HPDE6-E6E7 (cell line): ENCODE data around the gene MYOG.
A peak's percentile ranks its signal among the peaks of the same experiment; 100 is the strongest.

ENCODE experiments used
- DNase-seq: peaks from one replicate; pipeline ENCODE4 v3.0.0; 2011; ENCODE audit warnings: missing footprints; ENCODE audit errors: extremely low spot score

The MYOG gene

DNA sequence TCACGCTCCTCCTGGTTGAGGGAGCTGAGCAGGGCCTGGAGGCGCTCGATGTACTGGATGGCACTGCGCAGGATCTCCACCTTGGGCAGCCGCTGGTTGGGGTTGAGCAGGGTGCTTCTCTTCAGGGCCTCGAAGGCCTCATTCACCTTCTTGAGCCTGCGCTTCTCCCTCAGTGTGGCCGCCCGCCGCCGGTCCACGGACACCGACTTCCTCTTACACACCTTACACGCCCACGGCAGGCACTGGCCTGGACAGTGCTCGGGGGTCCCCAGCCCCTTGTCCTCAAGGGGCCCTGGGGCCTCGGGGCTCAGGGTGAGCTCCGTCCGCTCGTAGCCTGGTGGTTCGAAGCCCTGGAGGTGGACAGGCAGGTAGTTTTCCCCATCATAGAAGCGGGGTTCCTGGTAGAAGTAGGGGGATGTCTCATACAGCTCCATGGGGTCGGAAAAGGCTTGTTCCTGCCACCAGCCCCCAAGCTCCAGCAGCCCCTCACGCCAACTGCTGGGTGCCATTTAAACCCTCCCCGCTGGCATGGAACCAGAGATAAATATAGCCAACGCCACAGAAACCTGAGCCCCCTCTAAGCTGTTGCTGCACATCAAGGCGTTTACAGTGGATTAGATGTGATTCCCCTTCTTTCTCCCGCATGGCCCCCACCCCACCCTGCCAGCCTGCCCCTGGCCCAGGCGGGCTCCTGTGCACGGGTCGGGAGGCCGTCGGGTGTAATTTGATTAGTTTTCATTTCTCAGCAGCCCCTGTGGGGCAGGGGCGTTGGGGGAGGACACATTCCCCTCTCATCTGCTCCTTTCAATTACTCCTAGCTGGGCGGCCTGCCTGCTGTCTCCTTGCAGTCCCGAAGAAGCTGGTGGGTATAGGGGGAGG, at the start of gene MYOG:
Gene MYOG, minus strand, starts transcription at position 485 of the 879 bp plus-strand sequence. Its CDS starts 51 bp downstream, at position 434.
- no peak for DNase-seq

DNA sequence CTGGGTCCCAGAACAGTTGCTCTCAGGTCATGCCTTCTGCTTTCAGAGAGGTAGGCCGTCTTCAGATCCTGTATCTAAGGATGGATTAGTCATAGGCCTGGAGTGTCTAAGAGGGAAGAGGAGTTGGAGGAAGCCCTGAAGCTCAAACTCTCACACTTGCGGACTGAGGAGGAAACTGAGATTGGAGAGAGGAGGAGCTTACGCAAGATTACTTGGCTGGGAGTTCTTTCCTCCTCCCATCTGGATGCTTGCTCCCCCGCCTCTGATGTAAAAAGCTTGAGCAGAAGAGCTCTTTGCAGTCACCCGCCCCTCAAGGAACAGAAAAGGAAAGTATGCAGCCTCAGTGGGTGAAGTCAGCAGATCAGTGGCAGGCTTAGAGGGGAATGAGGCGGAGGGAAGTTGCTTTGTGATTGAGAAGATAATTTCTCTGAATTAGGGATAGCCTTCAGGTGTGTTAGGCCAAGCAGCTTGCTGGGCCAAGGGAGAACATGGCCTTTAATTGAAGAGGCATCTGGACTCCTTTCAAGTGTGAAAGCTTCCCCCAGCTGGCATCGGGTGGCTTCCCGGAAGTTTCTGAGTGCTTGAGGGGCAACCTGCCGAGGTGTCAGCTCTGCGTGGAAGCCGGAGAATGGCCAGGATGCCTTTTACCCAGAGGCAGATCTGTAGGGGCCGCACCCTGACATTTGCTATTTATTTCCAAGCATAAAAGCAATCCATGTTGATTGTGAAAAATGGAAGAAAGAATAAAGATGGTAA, 48.3 kb upstream of the MYOG start:
- no peak for DNase-seq

DNA sequence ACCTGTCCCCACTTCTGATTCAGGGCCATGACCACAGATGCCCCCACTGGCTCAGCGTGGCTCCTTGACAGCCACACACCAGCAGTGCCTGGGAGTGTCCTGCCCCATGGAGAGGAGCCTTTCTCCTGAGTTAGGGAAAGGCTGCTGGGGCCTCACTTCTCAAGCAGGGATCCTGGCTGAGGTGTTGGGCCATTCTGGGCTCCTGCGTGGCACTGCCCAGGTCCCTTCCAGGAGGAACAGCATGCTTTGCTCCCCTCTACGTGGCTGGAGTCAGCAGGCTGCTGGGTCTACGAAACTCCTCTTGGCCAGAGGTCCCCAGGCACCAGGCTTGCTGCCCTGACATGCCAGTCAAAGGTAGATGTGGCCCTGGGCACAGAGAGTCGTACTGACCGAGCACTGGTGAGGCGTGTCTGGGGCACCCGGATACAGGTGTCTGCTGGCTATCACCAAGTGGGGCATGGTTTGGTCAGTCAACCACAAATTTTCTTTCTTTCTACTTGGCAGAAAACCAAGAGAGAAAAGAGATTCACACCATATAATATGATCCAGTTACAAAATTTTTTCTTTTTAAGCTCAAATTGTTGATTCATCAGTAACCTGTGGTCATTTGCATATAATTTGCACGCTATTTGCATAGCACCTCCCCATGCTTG, 45.9 kb upstream of the MYOG start:
- no peak for DNase-seq

DNA sequence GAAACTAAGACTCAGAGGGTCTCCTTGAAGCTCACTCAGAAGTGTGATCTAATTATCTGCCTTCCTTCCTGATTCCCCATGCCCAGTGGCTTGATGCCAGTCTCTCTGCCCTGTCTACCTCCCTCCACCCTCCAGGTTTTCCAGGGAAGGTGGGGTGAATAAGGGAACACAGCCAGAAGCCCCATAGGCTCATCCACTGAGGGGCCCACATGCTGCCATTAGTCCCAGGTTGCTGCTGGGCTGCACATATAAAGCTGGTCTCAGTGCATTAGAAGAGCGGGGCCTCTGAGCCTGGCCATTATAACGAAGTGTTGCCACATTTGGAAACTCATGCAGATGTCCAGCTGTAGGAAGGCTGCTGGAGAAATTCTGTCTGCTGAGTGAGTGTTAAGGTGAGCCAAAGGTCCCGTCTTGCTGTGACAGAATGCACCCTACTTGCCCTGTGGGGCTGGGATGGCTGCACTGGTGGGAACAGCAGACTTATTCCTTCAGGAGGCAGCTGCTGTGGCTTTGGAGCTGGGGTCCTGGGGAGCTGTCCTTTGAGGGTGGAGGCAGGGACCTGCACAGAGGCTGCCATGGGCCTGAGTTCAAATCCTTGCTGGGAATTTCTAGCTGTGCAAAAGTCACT, 44.7 kb upstream of the MYOG start:
- DNase-seq, result no peak

DNA sequence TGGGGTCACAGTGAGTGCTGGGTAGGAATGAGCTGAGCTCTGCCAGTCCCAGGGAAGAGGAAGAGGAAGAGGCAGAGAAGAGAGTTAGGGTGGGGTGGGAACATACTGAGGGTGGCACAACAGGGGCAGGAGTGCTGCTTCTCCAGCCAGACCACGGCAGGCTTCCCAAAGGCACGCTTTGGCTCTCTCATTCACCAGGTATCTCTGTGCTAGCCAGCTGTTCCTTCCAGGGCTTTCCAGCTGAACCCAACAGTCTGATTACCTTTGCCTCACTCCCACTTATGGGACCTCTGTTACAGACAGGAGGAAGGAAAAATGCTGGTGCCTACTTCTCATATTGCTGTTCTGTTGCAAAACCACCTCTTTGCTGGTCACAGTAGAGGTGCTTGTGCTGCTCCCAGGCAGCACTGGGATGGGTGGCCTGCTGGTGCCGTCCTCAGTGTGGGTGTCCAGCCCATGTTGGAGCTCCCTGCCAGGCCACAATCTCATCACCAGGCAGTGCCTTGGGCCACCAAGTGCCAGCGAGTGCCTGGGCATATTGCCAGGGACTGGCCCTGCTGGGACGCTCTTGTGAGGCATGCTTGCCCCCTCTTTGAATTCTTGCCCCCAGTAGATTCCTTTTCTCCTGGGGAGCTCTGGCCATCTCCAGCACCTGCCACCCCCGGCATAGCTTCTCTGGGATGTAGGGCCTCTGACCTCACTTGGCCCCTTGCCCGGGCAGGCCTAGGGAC, 43.9 kb upstream of the MYOG start:
- no peak for DNase-seq

DNA sequence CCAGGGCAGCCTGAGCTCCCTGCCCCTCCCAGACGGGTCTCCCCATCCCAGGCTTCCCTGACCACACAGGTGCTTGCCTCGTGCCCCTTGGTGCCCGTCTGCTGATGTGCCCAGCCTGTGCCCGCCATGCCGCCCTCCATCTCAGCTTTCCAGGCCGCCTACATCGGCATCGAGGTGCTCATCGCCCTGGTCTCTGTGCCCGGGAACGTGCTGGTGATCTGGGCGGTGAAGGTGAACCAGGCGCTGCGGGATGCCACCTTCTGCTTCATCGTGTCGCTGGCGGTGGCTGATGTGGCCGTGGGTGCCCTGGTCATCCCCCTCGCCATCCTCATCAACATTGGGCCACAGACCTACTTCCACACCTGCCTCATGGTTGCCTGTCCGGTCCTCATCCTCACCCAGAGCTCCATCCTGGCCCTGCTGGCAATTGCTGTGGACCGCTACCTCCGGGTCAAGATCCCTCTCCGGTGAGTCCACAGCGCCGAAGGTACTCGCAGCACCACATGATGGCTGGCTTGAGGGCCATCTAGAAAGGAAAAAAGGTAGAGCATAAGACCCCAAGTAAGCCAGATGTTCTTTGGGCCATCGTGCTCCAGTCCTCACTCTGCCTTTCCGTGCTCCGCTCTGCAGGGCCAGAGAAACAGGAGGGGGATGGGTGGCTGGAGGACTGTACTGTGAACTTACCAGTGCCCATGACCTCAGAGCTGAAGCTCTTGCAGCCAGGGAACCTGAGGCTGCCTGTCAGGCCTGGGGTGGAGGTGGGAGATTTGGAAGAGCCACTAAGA, 43.1 kb upstream of the MYOG start:
- DNase-seq, result no peak

DNA sequence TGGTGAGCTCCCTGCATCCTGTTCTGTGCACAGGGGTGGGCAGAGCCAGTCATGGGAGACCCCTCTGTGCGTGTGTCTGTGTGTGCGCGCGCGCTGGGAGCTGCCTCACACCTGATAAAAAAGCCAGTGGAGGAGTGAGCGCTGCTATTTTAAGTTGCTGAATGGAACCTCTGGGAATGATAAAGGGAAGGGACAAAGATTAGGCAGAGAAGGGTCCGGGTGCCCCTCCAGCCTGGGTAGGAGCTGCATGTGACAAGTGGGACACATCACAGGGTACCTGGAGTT, 42.6 kb upstream of the MYOG start:
- DNase-seq, result no peak

DNA sequence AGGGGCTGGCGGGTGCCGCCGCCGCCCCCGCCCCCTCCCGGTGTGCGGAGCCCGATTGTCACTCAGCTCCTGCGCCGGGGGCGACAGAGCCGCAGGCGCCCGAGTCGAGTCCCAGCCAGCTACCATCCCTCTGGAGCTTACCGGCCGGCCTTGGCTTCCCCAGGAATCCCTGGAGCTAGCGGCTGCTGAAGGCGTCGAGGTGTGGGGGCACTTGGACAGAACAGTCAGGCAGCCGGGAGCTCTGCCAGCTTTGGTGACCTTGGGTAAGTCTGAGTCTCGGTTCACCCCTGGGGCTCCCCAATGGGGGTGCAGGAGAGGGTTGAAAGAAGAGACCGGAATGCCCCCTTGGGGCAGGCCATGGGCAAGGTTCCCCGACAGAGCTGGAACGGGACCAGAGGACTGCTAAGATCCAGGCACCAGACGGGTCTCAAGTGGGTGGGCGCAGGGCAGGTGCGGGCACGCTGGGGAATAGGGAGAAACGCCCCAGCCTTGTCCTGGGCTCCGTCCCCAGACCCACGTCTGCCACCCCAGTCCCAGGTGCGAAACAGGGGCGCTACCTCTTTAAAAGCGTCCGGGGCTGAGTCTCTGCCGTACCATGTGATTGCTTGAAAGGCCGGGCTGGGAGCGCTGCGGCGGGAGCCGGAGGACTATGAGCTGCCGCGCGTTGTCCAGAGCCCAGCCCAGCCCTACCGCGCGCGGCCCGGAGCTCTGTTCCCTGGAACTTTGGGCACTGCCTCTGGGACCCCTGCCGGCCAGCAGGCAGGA, 42.0 kb upstream of the MYOG start, which contains the start of gene ADORA1:
Gene ADORA1, plus strand, starts transcription at position 61 of the 765 bp plus-strand sequence. CDS start 1,116 bp downstream, outside the sequence.
- peak; percentile 46 for DNase-seq

DNA sequence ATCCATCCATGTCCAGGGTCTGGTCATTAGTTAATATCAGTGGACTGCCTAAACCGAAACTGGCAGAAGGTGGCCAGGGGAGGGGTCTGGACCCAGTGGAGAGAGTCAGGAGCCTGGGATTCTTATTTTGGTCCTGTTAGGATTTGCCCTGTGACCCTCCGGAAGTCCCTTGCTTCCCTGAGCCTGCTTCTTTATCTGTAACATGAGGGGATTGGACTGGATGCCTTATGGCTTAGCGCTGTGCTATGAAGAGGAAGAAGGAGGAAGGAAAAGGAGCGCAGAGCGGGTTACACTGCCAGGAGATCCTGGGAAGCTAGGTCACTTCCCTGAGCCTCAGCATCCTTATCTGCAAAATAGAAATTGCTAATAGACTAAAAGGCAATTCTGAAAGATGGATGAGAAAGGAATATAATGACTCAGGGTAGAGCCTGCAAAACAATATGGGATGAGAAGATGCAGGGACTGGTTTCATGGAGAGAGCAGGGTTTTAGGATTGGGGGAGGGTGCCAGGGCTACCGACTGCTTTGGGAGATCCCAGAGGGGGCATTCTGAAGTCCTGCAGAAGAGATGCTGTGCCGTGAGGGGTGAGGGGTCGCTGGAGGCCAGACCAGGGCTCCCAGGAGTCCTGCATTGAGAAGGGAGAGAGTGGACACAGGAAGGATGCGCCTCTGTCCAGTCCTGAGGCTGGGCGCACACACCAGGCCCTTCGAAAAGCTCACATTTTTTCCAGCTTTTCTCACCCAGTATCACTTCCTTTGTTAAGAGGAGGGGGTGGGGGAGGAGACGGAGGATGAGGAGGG, 41.3 kb upstream of the MYOG start:
- DNase-seq, result no peak

DNA sequence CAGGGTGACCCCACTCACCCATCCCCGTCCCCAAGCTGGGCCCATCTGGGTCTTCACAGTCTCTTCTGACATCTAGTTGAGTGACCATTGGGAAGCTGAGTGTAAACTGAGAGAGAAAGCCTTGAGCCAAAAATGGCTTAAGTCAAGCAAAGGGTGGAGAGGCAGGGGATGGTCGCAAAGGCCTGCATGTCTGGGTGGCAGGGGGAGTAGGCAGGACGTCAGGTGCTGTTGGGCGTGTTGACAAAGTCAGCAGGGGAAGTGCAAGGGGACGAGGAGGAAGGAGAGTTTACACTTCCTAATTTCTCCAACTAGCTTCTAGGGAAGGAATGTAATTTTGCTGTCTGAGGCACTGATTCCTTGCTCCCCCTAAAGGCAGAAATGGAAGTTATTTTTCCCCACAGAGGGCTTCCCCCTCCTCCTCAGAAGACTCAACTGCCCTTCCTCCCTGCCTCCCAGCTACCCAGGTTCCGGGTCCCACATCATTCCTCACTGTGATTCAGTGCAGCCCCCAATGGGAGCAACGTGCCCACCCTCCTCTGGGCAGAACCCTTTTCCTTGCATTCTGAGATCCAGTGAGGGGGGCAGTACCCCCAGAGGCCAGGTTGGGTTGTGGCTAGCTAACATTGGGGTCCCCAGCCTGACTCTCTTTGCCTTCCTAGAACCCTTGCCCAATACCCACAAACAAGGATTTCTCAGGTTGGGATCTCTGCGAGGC, 40.5 kb upstream of the MYOG start:
- no peak for DNase-seq

DNA sequence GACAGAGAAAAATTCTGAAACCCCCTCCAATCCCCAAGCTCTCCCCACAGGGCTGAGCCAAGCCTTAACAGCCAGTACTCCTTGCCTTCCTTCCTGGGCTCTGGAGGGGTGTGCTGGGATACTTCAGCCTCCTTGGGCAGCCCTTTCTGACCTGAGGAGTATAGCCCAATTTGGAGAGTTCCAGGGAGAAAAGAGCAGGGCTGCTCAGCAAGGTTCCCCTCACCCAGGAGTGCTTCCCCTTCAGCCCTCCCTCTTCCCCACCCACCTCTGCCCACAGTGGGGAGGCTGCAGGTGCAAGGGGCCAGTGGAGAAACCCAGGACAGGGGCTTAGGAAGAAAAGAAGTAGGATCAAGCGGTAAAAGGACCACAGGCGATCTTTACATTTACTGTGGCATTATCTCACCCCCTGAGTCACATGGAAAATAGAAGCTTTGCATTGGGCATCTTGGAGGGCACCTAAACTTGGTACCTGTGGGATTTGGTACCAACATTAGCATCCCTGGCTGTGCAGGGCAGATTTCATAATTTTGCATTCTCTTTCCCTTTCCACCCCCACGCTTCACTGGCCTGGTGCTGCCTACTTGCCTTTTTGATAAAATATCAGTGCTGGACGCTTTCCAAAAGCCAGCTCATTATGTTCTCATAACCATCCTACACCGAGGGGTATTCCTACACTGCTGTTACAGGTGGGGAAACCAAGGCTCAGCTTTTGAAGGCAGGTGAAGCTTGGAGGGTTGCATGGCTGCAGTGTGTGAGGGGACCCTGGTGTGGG, 38.9 kb upstream of the MYOG start:
- DNase-seq, result no peak

DNA sequence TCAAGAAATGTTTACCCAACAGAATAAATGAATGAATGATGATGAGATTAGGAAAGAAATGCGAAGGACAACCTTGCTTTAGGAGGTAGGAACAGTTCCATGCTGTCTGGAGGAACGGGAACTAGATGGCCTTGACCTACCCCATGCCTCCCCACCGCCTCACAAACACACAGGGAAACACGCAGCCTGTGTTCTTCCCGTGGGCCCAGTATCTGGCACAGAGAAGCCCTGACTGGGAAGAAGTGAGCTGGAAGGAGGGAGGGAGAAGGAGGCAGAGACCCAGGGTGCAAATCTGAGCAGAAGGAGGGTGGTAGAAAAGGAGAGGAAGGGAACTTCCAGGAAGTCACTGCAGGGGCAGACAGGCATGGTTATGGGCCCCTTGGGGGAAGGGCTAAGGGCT, 38.2 kb upstream of the MYOG start:
- no peak for DNase-seq

DNA sequence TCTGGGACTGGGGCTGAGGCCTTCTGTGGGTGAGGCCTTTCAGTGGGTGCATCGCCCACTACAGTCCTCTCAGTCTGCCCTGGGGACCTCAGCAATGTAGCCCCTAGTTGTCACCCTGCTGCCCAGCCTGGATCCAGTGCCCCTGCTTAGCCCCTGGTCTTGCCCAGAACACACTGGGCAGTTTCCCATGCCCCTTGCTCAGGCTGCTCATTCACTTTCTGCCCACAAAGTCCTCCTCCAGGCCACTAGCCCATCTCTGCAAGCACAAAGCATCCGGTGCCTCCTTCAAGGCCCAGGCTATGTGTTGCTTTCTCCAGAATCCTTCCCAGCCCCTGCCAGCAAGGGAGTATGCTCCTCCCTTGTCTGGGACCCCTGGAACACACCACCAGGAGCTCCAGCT, 36.3 kb upstream of the MYOG start:
- no peak for DNase-seq

DNA sequence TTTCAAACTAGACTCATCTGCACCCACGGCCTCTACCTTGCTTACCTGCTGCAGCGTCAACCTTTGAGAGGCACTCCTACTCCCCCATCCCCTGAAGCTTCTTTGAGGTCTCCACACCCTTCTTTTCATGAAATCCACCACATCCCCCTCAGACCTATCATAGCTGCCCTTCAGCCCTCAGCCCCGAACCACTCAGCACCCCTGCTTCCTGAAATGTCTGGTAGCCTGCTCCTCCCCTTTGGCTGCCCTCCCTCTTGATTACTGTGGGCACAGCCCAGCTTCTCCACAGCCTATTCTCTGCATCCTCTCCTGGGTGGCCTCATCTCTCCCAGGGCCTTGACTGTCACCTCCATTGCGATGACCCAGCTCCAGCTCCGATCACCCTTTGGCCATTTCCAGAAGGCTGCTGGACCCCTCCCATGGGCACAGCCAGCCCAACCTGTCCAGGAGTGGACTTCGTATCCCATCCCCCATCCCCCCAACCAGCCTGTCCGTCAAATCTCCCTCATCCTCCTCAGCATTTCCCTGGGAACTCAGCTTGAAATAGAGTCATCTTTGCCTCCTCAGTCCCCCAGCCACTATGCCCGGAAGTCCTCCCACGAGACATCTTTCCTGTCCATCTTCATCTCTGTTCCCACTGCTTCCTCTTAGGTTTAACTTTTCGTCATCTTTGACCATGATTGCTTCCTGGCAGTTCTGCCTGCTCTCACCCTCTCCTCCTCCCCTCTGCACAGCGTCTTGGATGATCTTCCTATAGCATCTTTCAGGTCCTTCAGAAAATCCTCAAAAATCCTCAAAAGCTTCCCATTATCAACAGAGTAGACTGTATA, 35.6 kb upstream of the MYOG start:
- no peak for DNase-seq

DNA sequence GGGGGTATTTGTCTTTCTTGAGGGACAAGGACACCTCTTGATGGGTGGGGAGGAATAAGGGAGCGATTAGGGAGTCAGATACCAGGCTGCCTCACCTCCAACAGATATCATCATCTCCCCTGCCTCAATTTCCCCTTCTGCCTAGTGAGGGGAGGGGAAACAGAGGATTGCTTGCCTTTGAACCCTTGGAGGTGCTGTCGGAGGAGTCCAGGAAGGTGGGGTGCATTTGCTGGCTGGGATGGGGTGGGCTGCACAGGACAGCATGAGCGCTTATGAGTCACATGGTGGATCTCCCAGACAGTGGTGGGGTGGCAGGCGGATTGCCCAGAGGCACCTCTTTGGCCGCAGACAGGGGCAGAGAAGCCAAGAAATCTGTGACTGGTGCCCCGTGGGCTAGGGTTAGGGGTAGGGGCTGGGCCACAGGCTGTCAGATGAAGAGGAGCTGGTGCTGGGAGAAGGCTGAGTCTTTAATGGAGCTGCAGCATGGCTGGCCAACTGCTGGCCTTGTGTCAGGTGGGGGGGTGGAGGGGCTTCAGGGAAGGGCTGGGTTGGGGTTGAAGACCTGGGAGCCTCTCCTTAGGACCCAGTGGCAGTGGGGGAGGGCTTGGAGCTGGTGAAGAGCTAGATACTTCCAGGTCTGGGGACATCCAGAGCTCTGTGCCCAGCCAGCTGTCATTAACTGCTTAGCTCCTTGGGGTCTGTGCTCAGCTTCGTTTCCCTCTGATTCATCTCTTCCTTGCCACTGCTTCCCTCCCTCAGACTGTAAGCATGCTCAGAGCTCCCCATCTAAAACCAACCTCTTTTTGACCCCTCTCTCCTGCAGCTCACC, 34.7 kb upstream of the MYOG start:
- DNase-seq, result no peak
